SH-SY5Y (cell line): ENCODE measurements around the gene OSCP1.

Source experiments
- GATA2 ChIP-seq: IDR thresholded peaks from 2 replicates; pipeline ENCODE4 v1.6.1; 2011; ENCODE audit warnings: mild to moderate bottlenecking, low read depth, low read length
- GATA3 ChIP-seq: IDR thresholded peaks from 2 replicates; pipeline ENCODE4 v1.6.1; 2011; ENCODE audit warnings: low read depth, mild to moderate bottlenecking, low read length, moderate library complexity

- TF ChIP-seq GATA2 (no peak), GATA3 (no peak)
Measured at GRCh38 chr1:36397083-36397377, 53.2 kb downstream of the OSCP1 start.
